Measurements from ENCODE around the gene CASP8AP2. TPM values are rescaled to one million over a fixed set of nuclear protein-coding genes. Genes with fewer than 3 reads are reported as not detected.

The CASP8AP2 gene
- total RNA-seq, 4 donors from 2014 or later: 8.0 to 19.8 (median 15.1) TPM

GRCh38 chr6:89866024-89866678, 36.5 kb downstream of the CASP8AP2 start:
- H3K27me3 ChIP-seq: no peaks in the 10 kb centered on the region
- no peak overlapping the region for H3K4me3 ChIP-seq
- H3K36me3 ChIP-seq: peaks cover 0 to 76% (median 13%) of the 10 kb centered on the region in 4 donors
- in situ Hi-C loops (cut with MboI; ENCODE audit: low pct_ligation_motif_present in 1 of 4, low pct_unique_long_range_greater_than_20kb in 1 of 4, low sequenced_read_pairs in 3 of 4): no loop called here
- H3K9me3 ChIP-seq: no peaks in the 10 kb centered on the region
- TF ChIP-seq POLR2AphosphoS5 (IDR thresholded peaks at IDR 0.05) (no peak), EP300 (IDR thresholded peaks at IDR 0.05; ENCODE audit: low read depth) (no peak), POLR2A (IDR thresholded peaks at IDR 0.05) (no peak)
- TF ChIP-seq, protein P1, sequence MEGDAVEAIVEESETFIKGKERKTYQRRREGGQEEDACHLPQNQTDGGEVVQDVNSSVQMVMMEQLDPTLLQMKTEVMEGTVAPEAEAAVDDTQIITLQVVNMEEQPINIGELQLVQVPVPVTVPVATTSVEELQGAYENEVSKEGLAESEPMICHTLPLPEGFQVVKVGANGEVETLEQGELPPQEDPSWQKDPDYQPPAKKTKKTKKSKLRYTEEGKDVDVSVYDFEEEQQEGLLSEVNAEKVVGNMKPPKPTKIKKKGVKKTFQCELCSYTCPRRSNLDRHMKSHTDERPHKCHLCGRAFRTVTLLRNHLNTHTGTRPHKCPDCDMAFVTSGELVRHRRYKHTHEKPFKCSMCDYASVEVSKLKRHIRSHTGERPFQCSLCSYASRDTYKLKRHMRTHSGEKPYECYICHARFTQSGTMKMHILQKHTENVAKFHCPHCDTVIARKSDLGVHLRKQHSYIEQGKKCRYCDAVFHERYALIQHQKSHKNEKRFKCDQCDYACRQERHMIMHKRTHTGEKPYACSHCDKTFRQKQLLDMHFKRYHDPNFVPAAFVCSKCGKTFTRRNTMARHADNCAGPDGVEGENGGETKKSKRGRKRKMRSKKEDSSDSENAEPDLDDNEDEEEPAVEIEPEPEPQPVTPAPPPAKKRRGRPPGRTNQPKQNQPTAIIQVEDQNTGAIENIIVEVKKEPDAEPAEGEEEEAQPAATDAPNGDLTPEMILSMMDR (IDR thresholded peaks at IDR 0.05): no peak
- intact Hi-C loops (cut with DNase I; ENCODE audit: low total_unique reads): no loop called here
- 92 to 99% methylated on average over 6 of the region's 6 CpGs for WGBS, 2 donors (ENCODE audit: low coverage in 1 of 2)
- no peaks in the 10 kb centered on the region for H3K4me1 ChIP-seq
- DNase-seq: no peak
- no peak overlapping the region for H3K27ac ChIP-seq

DNA sequence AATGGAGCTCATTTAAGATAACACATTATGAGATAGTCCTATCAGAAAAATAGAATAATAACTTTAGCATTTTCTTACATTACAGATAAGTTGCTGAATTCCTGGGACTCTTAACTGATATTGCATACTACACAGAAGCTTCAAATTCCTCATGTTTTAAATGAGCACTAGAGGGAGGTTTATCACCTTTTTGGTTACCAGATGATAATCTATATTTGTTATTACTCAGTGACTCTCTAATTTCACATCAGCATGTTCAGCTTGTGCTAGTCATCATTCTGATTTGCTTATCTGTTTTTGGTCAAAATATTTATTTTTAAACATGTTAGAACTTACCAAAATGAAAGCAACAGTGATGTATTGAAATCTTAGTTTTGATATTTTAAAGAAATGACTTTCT, 44.0 kb downstream of the CASP8AP2 start:
- in situ Hi-C loops (cut with MboI; ENCODE audit: low pct_ligation_motif_present in 1 of 4, low pct_unique_long_range_greater_than_20kb in 1 of 4, low sequenced_read_pairs in 3 of 4): no loop called here
- TF ChIP-seq EP300 (IDR thresholded peaks at IDR 0.05; ENCODE audit: low read depth) (no peak), POLR2A (IDR thresholded peaks at IDR 0.05) (no peak), POLR2AphosphoS5 (IDR thresholded peaks at IDR 0.05) (no peak)
- TF ChIP-seq, protein P1 (IDR thresholded peaks at IDR 0.05): no peak
- Histone ChIP-seq H3K36me3 (peaks cover 0 to 21% (median 6%) of the 10 kb centered on the region in 4 donors), H3K4me1 (peaks cover 0 to 2% (median 0%) of the 10 kb centered on the region in 4 donors), H3K27ac (no peak overlapping the region), H3K27me3 (no peaks in the 10 kb centered on the region), H3K9me3 (no peaks in the 10 kb centered on the region), H3K4me3 (no peak overlapping the region)
- intact Hi-C loops (cut with DNase I; ENCODE audit: low total_unique reads): no loop called here
- DNase-seq: no peak

GRCh38 chr6:89874438-89874837, 44.8 kb downstream of the CASP8AP2 start:
- intact Hi-C loops (cut with DNase I; ENCODE audit: low total_unique reads): no loop called here
- H3K36me3 ChIP-seq: peaks cover 0 to 17% (median 6%) of the 10 kb centered on the region in 4 donors
- H3K9me3 ChIP-seq: no peaks in the 10 kb centered on the region
- H3K27me3 ChIP-seq: no peaks in the 10 kb centered on the region
- DNase-seq: peak; percentile 12
- H3K4me3 ChIP-seq: no peak overlapping the region
- in situ Hi-C loops (cut with MboI; ENCODE audit: low pct_ligation_motif_present in 1 of 4, low pct_unique_long_range_greater_than_20kb in 1 of 4, low sequenced_read_pairs in 3 of 4): no loop called here
- peak overlapping the region in 1 of 4 donors; percentile 1 for H3K27ac ChIP-seq
- WGBS, 2 donors (ENCODE audit: low coverage in 1 of 2): 52 to 55% methylated on average over 3 of the region's 3 CpGs
- peaks cover 0 to 2% (median 0%) of the 10 kb centered on the region in 4 donors for H3K4me1 ChIP-seq
- no peak for TF ChIP-seq POLR2AphosphoS5 (IDR thresholded peaks at IDR 0.05)
- TF ChIP-seq EP300 (IDR thresholded peaks at IDR 0.05; ENCODE audit: low read depth): no peak
- TF ChIP-seq POLR2A (IDR thresholded peaks at IDR 0.05): no peak
- TF ChIP-seq, protein P1 (IDR thresholded peaks at IDR 0.05): no peak

DNA sequence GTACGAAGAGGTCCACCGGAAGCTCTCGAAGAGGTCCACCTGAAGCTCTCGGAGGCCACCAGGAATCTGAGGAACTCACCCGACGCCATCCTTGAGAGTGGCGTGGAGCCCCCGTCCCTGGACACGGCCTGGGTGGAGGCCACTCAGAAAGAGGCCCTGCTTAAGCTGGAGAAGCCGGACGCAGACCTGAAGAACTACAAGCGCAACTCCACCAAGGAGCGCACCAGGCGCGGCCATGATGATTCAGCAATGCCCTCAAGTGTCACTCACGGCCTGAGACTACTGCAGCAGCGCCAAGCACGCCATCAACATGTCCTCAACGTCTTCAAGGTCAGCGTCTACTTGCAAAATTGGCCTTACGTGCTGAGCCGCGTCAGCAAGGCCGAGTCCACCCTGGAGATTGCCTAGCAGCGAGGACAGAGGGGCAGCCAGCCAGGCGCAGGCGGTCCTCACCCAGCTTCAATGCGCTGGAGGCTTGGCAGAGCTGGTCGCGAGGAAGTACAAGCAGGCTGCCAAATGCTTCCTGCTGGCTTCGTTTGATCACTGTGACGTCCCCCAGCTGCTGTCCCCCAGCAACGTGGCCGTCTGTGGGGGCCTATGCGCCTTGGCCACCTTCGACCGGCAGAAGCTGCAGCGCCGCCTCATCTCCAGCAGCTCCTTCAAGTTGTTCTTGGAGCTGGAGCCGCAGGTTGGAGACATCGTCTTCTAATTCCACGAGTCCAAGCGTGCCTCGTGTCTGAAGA, 56.9 kb downstream of the CASP8AP2 start:
- Histone ChIP-seq H3K4me3 (no peak overlapping the region), H3K36me3 (no peaks in the 10 kb centered on the region), H3K27ac (no peak overlapping the region), H3K27me3 (peaks cover 37% of the 10 kb centered on the region), H3K4me1 (no peaks in the 10 kb centered on the region), H3K9me3 (no peaks in the 10 kb centered on the region)
- 95% methylated on average over 40 of the region's 44 CpGs; no CpG with 5 or more reads in 1 of the 2 donors for WGBS, 2 donors (ENCODE audit: low coverage in 1 of 2)
- in situ Hi-C loops (cut with MboI; ENCODE audit: low pct_ligation_motif_present in 1 of 4, low pct_unique_long_range_greater_than_20kb in 1 of 4, low sequenced_read_pairs in 3 of 4): no loop called here
- intact Hi-C loops (cut with DNase I; ENCODE audit: low total_unique reads): no loop called here
- TF ChIP-seq POLR2A (IDR thresholded peaks at IDR 0.05): no peak
- no peak for TF ChIP-seq EP300 (IDR thresholded peaks at IDR 0.05; ENCODE audit: low read depth)
- TF ChIP-seq, protein P1 (IDR thresholded peaks at IDR 0.05): no peak
- TF ChIP-seq POLR2AphosphoS5 (IDR thresholded peaks at IDR 0.05): no peak
- DNase-seq: no peak
